ENCODE data around the gene HCK. TPM values are rescaled to one million over a fixed set of nuclear protein-coding genes. Genes with fewer than 3 reads are reported as not detected.

HCK gene
- total RNA-seq, 4 donors from 2014 or later: 2.6 to 31.8 (median 10.2) TPM

DNA sequence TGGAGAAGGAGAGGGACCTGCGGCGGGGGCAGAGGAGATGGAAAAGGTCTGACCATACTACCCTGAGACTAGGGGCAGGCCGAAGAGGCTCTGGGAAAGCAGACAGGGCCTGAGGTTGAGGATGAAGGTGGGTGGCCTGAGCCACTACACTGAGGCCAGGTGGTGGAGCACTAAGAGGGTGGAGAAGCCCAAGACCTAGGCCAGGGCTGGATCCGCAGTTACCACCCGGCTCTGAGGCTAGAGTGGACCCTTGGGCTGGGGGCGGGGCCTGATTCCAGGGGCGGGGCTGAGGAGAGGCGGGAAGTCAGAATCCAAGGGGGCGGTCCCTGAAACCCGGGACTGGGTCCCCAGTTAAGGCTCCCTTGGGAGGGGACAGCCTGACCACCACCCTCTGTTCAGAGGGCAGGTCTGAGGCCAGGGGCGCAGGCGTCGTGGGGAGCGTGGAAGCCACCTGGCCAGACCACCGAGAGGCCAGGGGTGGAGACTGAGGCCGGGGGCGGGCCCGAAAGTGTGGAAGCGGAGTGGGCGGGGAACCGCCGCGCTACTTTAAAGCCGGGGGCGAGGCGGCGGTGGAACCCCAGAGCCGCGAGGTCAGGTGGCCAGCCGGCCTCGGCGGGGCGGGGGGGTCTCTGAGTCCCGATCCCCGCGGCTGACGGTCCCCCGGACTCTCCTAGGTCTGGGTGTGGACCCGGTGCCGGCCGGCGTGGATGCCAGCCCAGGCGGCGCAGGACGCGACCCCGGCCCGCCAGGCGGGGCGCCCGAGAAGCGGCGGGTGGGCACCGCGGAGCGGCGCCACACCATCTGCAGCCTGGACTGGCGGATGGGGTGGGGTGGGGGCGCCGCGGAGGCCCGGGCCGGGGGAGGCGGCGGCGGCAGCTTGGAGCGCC lies 33.5 kb upstream of the HCK start:
- H3K4me3 ChIP-seq: peak overlapping the region; percentile 9 to 50
- H3K27me3 ChIP-seq: peaks cover 100% of the 10 kb centered on the region
- peaks cover 0 to 24% (median 8%) of the 10 kb centered on the region in 3 donors for H3K4me1 ChIP-seq
- peak overlapping the region in 1 of 4 donors; percentile 5 for H3K27ac ChIP-seq
- TF ChIP-seq EP300 (IDR thresholded peaks at IDR 0.05) (no peak), POLR2AphosphoS5 (IDR thresholded peaks at IDR 0.05) (no peak), POLR2A (IDR thresholded peaks at IDR 0.05) (no peak)
- TF ChIP-seq, protein P1, sequence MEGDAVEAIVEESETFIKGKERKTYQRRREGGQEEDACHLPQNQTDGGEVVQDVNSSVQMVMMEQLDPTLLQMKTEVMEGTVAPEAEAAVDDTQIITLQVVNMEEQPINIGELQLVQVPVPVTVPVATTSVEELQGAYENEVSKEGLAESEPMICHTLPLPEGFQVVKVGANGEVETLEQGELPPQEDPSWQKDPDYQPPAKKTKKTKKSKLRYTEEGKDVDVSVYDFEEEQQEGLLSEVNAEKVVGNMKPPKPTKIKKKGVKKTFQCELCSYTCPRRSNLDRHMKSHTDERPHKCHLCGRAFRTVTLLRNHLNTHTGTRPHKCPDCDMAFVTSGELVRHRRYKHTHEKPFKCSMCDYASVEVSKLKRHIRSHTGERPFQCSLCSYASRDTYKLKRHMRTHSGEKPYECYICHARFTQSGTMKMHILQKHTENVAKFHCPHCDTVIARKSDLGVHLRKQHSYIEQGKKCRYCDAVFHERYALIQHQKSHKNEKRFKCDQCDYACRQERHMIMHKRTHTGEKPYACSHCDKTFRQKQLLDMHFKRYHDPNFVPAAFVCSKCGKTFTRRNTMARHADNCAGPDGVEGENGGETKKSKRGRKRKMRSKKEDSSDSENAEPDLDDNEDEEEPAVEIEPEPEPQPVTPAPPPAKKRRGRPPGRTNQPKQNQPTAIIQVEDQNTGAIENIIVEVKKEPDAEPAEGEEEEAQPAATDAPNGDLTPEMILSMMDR (IDR thresholded peaks at IDR 0.05): no peak
- ATAC-seq: peak; percentile 56
- 0 to 8% methylated on average over 4 of the region's 67 CpGs for WGBS, 2 donors (ENCODE audit: low coverage in 1 of 2)
- H3K9me3 ChIP-seq: no peaks in the 10 kb centered on the region
- H3K36me3 ChIP-seq: no peaks in the 10 kb centered on the region

DNA sequence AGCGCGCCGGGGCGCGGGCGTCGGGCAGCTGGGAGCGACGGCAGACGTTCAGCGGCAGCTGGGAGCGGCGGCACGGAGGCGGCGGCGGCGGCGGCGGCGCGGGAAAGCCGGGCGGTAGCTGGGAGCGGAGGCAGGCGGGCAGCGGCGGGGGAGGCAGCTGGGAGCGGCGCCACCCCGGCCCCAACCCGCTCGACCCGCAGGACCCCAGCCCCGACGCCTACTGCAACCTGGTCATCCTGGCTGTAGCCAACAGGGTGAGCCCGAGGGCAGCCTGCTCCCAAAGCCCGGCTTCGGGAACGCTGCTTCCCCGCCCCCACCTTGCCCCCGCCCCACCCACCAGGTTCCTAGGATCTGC lies 32.9 kb upstream of the HCK start:
- no peaks in the 10 kb centered on the region for H3K36me3 ChIP-seq
- peak overlapping the region in 1 of 2 donors; percentile 50 for H3K4me3 ChIP-seq
- no peaks in the 10 kb centered on the region for H3K9me3 ChIP-seq
- TF ChIP-seq, protein P1 (IDR thresholded peaks at IDR 0.05): no peak
- TF ChIP-seq EP300 (IDR thresholded peaks at IDR 0.05): no peak
- TF ChIP-seq POLR2A (IDR thresholded peaks at IDR 0.05): no peak
- no peak for TF ChIP-seq POLR2AphosphoS5 (IDR thresholded peaks at IDR 0.05)
- WGBS, 2 donors (ENCODE audit: low coverage in 1 of 2): no CpG with 5 or more reads among the region's 42 CpGs
- peaks cover 0 to 24% (median 8%) of the 10 kb centered on the region in 3 donors for H3K4me1 ChIP-seq
- H3K27ac ChIP-seq: no peak overlapping the region
- peak; percentile 11 for ATAC-seq
- peaks cover 100% of the 10 kb centered on the region for H3K27me3 ChIP-seq

- TF ChIP-seq POLR2A (IDR thresholded peaks at IDR 0.05) (no peak), POLR2AphosphoS5 (IDR thresholded peaks at IDR 0.05) (no peak), EP300 (IDR thresholded peaks at IDR 0.05) (no peak)
- TF ChIP-seq, protein P1 (IDR thresholded peaks at IDR 0.05): no peak
- H3K4me1 ChIP-seq: peaks cover 0 to 24% (median 8%) of the 10 kb centered on the region in 3 donors
- peak overlapping the region in 1 of 2 donors; percentile 50 for H3K4me3 ChIP-seq
- no peaks in the 10 kb centered on the region for H3K9me3 ChIP-seq
- ATAC-seq: no peak
- H3K36me3 ChIP-seq: no peaks in the 10 kb centered on the region
- WGBS, 2 donors (ENCODE audit: low coverage in 1 of 2): 38 to 55% methylated on average over 5 to 11 of the region's 11 CpGs
- H3K27ac ChIP-seq: no peak overlapping the region
- peaks cover 100% of the 10 kb centered on the region for H3K27me3 ChIP-seq
Observed at GRCh38 chr20:32019563-32020463, 32.2 kb upstream of the HCK start.

- no peak overlapping the region for H3K27ac ChIP-seq
- ATAC-seq: no peak
- H3K4me3 ChIP-seq: no peak overlapping the region
- peaks cover 0 to 24% (median 8%) of the 10 kb centered on the region in 3 donors for H3K4me1 ChIP-seq
- no peak for TF ChIP-seq POLR2A (IDR thresholded peaks at IDR 0.05)
- TF ChIP-seq EP300 (IDR thresholded peaks at IDR 0.05): no peak
- TF ChIP-seq, protein P1 (IDR thresholded peaks at IDR 0.05): no peak
- TF ChIP-seq POLR2AphosphoS5 (IDR thresholded peaks at IDR 0.05): no peak
- no peaks in the 10 kb centered on the region for H3K9me3 ChIP-seq
- WGBS, 2 donors (ENCODE audit: low coverage in 1 of 2): 80% methylated on average over 1 of the region's 4 CpGs; no CpG with 5 or more reads in 1 of the 2 donors
- peaks cover 98% of the 10 kb centered on the region for H3K27me3 ChIP-seq
- H3K36me3 ChIP-seq: no peaks in the 10 kb centered on the region
Observed at GRCh38 chr20:32021091-32021490, 31.0 kb upstream of the HCK start.

All from gastroesophageal sphincter (tissue), 4 donors.